ENCODE results near the gene LCN15.

The LCN15 gene

GRCh38 chr9:136719195-136719880, 45.0 kb downstream of the LCN15 start:
- no peak for FAIRE-seq

GRCh38 chr9:136718345-136719194, 45.7 kb downstream of the LCN15 start:
- no peak for FAIRE-seq

GRCh38 chr9:136717399-136717798, 46.9 kb downstream of the LCN15 start:
- no peak for FAIRE-seq

DNA sequence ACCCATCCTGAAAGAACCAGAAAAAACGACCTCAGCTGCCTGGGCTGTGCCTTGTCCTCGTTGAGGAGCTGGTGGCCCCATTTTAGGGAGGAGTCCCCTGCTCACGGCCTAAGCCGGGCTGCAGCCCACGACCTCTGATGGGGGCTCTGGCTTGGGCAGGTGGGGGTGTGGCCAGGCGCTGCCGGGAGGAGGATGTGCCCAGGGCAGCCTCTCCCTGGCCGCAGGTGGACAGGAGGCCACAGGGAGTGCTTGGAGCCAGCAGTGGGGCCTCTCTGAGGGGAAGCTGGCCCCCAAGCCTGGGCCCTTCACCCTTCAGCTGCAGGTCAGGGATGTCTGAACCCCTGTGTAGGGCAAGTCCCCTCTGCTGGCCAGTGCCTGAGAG, 49.4 kb downstream of the LCN15 start:
- no peak for FAIRE-seq

DNA sequence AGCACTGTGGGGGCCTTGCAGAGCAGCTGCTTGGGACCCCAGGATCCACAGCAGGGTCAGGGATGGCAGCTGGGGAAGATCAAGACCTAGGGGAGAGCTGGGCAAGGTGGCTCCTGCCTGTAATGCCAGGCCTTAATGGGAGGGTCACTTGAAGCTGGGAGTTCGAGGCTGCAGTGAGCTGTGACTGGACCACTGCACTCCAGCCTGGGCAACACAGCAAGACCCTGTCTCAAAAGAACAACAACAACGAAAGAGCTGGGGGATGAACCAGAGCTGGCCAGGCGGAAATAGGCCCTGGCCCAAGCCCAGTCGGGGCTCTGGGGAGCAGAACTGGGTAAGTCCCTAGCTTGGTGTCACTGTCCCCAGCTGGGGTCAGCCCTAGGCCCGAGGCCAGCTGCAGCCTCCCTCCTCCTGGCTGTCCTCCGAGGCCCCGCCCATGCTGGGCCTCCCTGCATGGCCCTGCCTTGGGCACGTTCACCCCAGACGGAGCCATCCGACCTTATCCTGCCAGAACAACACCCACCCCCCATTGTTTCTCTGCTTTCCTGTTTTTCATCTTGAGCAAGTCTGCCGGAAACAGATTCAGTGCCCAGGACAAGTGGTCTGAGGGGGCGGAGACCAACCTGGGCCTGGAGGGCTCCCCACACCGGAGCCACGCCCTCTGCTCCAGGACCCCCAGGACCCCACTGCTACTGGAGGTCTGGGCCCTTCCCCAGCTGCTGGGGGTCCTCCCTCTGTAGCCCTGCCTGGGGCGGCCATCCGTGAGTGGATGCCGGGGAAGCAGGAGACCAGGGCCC, 50.0 kb downstream of the LCN15 start:
- FAIRE-seq: no peak

DNA sequence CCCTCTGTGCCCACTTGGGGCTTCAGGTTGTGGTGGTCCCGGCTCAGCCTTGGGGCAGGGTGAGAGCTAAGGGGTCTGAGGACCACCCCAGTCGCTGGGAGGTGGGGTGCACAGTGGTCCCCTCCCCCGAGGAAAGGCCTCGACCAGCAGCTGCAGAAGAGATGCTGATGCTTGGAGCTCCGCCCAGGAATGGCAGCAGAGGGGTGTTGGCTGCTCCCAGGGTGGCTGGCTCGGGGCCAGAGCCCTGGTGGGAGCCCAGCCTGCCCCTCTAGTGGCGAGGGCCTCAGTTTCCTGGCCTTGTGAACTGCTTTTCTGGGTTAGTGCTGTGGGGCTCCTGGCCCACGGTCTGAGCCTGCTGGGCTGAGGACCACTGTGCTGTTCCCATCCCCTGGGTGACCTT, 50.8 kb downstream of the LCN15 start:
- FAIRE-seq: no peak

- no peak for FAIRE-seq
These were observed 51.4 kb downstream of the LCN15 start for GRCh38 chr9:136712690-136713544.

- no peak for FAIRE-seq
These were observed 52.3 kb downstream of the LCN15 start, which contains the start of gene DIPK1B for GRCh38 chr9:136711751-136712689. TSS of gene DIPK1B (plus strand) at chr9:136712572. CDS start at chr9:136712666, 94 bp downstream.

DNA sequence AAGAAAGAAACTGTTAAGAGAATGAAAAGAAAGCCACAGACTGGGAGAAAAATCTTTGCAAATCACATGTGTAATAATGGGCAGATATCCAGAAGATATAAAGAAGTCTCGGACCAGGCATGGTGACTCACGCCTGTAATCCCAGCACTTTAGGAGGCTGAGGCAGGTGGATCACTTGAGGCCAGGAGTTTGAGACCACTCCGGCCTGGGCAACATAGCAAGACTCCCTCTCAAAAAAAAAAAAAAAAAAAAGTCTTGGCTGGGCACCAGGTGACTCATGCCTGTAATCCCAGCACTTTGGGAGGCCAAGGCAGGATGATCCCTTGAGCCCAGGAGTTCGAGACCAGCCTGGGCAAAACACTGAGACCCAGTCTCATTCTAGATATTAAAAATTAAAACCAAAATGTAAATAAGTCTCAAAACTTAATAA, 53.1 kb downstream of the LCN15 start:
- FAIRE-seq: peak; percentile 64

- FAIRE-seq: no peak
These were observed 53.8 kb downstream of the LCN15 start for GRCh38 chr9:136710543-136710942.
